CD4-positive, alpha-beta T cell treated with Interleukin-10 for 1 hour (primary cell): Measurements from ENCODE around the gene DMC1.

Experiments used
- DNase-seq: peaks from one replicate; pipeline ENCODE4 v3.0.0-alpha.2; 2020

The DMC1 gene

GRCh38 chr22:38566726-38567504 lies 3.1 kb downstream of the DMC1 start:
- DNase-seq = no peak

GRCh38 chr22:38565441-38565840 lies 4.5 kb downstream of the DMC1 start:
- no peak for DNase-seq

- DNase-seq = no peak
Measured at GRCh38 chr22:38564669-38565068, 5.3 kb downstream of the DMC1 start.

GRCh38 chr22:38554281-38554680 lies 15.7 kb downstream of the DMC1 start:
- no peak for DNase-seq

- DNase-seq = no peak
Measured at GRCh38 chr22:38549101-38549894, 20.7 kb downstream of the DMC1 start.

- DNase-seq = no peak
Measured at GRCh38 chr22:38540701-38541100, 29.3 kb downstream of the DMC1 start.

DNA sequence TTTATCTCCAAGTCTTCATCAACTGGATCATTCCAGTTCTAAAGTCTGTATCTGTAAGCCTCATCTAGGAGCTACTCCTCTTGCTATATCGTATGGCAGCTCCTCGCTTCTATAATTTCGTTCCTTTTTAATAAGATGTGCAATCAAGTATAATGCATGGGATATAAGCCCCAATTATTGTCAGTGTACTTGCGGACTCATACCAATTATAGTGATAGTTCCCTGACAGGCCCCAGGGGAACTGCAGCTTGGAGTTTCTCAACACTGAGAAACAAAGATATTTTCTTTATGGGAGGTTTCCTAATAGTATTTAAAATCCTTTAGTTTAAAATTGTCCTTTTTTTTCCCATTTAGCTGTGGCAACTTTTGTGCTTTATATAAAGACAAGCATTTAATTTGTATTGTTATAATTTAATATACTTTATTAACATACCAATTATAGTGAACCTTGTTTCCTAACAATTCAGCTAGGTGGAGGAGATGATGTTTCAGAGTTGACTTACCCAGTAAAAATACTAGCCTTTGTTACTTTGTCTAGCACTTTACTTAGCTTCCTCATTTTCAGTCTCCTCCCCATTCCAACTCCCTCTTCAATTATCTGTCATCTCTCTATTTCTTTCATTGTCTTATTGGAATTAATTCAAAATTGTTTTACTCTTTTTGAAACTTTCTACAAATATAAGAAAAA lies 38.6 kb downstream of the DMC1 start:
- no peak for DNase-seq

DNA sequence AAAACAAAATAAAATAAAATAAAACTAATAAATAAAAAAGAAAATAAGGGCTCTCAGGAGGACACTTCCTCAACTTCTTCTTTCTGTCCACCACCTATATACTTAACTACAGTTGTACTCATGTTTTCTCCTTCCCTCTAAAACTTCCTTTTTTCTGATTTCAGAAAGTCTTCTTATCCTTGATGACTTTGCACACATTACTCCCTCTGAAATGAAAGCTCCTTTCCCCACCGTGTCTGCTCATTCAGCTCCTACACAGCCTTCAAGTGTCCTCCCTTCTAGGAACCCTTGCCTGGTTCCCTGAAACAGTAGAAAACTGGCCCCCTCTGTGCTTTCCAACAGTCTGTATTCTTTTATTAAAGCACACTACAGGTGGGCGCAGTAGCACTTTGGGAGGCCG lies 45.6 kb downstream of the DMC1 start:
- DNase-seq = no peak

- no peak for DNase-seq
Measured at GRCh38 chr22:38523479-38523878, 46.5 kb downstream of the DMC1 start.

DNA sequence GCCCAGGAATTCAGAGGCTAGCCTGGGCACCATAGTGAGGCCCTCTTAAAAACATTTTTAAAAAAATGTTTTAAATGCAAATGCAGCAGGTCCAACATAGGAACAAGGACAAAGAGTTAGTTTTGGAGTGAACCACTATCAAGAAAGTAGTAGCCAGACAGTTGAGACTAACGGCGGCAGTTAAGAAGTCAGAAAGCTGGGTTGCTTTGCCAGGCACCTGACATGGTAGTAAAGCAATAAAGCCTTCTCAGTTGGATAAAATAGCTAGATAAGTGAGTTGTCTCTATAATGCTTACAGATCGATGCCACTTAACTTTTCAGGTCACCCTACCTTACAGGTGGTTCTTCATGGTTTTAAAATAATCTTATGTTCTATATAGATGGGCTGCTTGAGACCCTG lies 47.0 kb downstream of the DMC1 start:
- no peak for DNase-seq

DNA sequence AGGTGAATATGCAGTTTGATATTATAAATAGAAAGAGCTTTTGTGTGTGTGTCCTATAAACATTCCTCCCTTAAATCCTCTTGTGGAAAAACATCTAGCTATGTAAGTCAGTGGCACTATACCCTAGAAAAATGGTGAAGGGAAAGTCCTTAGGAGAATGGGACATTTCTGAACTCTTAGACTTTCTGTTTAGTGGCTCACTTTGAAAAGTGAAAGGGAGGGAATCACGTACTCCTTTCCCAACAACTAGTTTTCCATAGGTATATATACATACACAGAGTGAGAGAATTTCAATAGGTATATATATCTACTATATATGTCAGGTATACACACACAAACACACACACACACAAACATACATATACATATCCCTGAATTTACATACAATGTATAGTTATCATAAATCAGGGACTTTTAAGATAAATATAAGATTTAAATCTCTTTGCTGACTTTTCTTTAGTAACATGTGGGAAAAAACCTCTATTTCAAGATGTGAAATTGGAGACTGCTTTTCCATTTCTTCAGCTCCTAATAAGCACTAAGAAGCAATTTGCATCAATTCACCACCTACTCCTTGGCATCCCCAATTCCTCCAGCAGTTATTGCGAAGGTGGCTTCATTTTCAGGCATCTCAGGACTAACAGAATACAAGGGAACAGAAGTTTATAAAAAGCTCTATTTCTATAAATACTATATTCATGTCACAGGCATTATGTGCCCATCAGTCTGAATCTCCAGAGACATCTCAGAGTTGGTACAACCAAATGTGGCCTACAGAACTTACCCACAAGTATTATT lies 50.3 kb downstream of the DMC1 start:
- DNase-seq = no peak

DNA sequence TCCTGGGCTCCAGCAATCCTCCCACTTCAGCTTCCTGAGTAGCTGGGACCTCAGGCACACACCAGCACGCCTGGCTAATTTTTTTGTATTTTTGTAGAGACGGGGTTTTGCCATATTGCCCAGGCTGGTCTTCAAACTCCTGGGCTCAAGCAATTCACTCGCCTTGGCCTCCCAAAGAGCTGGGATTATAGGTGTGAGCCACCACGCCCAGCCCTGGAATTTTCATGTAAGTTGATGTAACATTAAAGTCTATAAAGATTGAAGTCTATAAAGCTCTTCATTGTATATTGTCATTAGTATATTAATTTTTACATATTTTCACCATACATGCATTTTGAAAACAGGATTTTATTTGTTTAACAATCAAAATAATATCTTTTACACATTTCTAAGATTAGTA lies 51.4 kb downstream of the DMC1 start:
- DNase-seq = no peak

DNA sequence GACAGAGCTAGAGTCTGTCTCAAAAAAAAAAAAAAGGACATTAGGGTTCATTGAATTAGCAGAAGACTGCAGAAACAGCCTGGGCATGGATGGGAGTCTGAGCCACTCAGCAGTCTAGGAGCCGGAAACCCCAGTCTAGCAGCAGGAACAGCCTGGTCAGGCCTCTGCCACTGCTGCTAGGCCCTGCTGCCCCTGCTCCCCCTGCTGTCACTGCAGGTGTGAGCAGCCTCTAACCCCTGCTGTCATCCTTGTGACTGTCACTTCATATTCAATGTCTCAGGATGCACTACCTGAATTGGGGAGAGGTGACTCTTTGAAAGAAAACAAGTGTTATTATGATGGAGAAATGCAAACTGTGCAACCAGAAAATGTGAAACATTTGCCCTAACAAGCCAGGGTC lies 56.9 kb downstream of the DMC1 start:
- DNase-seq = peak; percentile 51

DNA sequence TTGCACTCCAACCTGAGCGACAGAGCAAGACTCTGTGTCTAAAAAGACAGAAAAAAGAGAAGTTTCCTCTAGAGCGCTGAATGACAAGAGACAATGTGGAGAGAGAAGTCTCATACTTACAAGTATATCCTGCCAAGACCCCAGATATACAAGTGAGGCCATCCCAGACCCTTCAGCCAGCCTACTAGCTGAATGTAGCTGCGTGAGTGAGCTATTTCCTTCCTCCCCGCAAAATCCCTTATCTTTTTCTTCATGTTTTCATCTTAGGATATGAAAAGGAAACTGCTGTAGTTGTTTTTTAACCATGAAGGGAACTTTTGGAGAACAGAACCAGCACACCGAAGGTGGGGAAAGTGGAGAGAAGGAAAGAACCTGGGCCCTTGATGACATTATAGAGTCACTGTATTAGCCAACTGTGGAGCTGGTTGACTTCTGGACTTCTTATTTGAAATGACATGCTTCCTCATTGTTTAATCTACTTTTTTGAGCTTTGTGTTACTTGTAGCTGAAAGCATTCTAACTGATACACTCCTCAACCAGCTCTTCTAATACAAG lies 59.5 kb downstream of the DMC1 start:
- no peak for DNase-seq

- DNase-seq = peak; percentile 97
Measured at GRCh38 chr22:38506118-38506962, 63.6 kb downstream of the DMC1 start, which contains the start of gene DDX17. Gene DDX17, minus strand, starts transcription at chr22:38506311.

DNA sequence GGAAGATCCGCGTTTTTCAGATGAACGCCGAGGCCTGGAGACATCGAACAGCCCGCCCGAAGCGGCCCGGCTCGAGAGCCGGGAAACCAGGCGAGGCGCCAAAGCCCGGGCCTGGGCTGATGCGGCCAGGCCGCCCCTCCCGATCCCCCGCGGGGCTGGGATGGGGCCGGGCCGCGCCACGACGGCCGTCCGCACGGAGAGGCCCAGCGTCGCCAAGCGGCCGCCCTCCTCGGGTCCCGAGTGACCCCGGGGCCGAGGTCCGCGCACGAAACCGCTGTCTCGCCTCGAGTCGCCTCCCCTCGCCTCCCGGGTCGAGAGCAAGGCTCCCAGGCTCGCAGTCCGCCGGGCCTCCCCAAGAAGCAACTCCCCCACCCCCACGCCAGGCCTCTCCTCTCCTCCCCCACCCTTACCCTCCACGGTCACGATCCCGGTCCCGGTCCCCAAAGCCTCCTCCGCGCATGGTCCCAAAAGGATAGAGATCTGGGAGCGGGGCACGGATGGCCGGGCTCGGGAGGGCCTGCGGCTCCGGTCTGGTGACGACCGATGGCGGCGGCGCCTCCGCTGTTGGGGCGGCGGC lies 64.4 kb downstream of the DMC1 start:
- DNase-seq = peak; percentile 69

- peak; percentile 75 for DNase-seq
Measured at GRCh38 chr22:38504731-38505540, 65.0 kb downstream of the DMC1 start.

GRCh38 chr22:38503021-38503420 lies 67.0 kb downstream of the DMC1 start:
- DNase-seq = no peak

- DNase-seq = no peak
Measured at GRCh38 chr22:38501797-38502672, 67.9 kb downstream of the DMC1 start.
